ENCODE data around the gene ZNF292.

- TF ChIP-seq CTCF (IDR thresholded peaks at IDR 0.05; ENCODE audit: low read depth, low read length): no peak
- TF ChIP-seq POLR2A (IDR thresholded peaks at IDR 0.05; ENCODE audit: extremely low read depth, insufficient read length): no peak
- no peak for TF ChIP-seq MAX (IDR thresholded peaks at IDR 0.05; ENCODE audit: low read depth, low read length)
Measured at GRCh38 chr6:87105823-87106222, 49.5 kb upstream of the ZNF292 start.

Measured in NB4 (cell line).